Duodenal mucosa (tissue), 2 donors: ENCODE measurements around the gene SP100.
"Not testable (repeated sequence)": the region's sequence is repeated elsewhere in the genome, so short reads cannot be mapped to it uniquely, and the experiment has no call there.

Experiments used
- H3K27ac ChIP-seq: one replicate; pipeline ENCODE4 v1.7.0; 2013; ENCODE audit warnings: low read depth, low read length
- H3K27me3 ChIP-seq, 2 donors: one replicate each; pipeline ENCODE4 v1.7.0; 2013; ENCODE audit warnings: low read length in 2 of 2, control low read depth in 1 of 2; ENCODE audit not compliant: insufficient read depth in 2 of 2, control insufficient read depth in 1 of 2
- H3K36me3 ChIP-seq, 2 donors: one replicate each; pipeline ENCODE4 v1.7.0; 2013; ENCODE audit warnings: low read length in 2 of 2, control low read depth in 1 of 2; ENCODE audit not compliant: insufficient read depth in 2 of 2, control insufficient read depth in 1 of 2
- H3K4me1 ChIP-seq, 2 donors: one replicate each; pipeline ENCODE4 v1.7.0; 2013; ENCODE audit warnings: low read length in 2 of 2, control low read depth in 1 of 2; ENCODE audit not compliant: insufficient read depth in 2 of 2, control insufficient read depth in 1 of 2
- H3K4me3 ChIP-seq, 2 donors: one replicate each; pipeline ENCODE4 v1.7.0; 2013; ENCODE audit warnings: low read length in 2 of 2, low read depth in 1 of 2
- H3K9ac ChIP-seq, 2 donors: one replicate each; pipeline ENCODE4 v1.7.0; 2013; ENCODE audit warnings: low read length in 2 of 2, low read depth in 1 of 2
- H3K9me3 ChIP-seq, 2 donors: one replicate each; pipeline ENCODE4 v1.7.0; 2013; ENCODE audit warnings: low read length in 2 of 2, control low read depth in 1 of 2; ENCODE audit not compliant: control insufficient read depth in 1 of 2

Gene SP100

DNA sequence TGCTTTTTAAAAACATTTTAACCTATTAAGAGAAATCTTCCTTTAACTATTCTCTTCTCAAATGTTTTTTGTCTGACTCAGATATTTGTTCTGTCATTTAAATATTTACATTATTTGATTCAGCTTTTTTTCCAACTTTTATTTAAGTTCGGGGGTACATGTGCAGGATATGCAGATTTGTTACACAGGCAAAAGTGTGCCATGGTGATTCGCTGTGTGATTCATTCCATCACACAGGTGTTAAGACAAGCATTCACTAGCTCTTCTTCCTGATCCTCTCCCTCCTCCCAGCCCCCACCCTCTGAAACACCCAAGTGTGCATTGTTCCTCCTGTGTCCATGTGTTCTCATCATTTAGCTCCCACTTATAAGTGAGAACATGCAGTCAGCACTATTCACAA, 19.4 kb downstream of the SP100 start:
- H3K27ac ChIP-seq, result no peak overlapping the region
- no peak overlapping the region for H3K4me3 ChIP-seq
- no peak overlapping the region for H3K9ac ChIP-seq
- peaks cover 10 to 12% of the 10 kb centered on the region in 2 donors for H3K4me1 ChIP-seq
- H3K27me3 ChIP-seq, result no peaks in the 10 kb centered on the region
- H3K36me3 ChIP-seq, result peaks cover 10 to 13% of the 10 kb centered on the region in 2 donors
- peaks cover 5 to 13% of the 10 kb centered on the region in 2 donors for H3K9me3 ChIP-seq

- Histone ChIP-seq H3K36me3 (peaks cover 13 to 19% of the 10 kb centered on the region in 2 donors), H3K9me3 (peaks cover 5 to 13% of the 10 kb centered on the region in 2 donors)
- H3K27ac ChIP-seq, H3K4me3 ChIP-seq, H3K27me3 ChIP-seq, H3K9ac ChIP-seq, H3K4me1 ChIP-seq: not testable (repeated sequence)
Measured at GRCh38 chr2:230439121-230439520, 23.1 kb downstream of the SP100 start.

GRCh38 chr2:230439590-230439989, 23.6 kb downstream of the SP100 start:
- Histone ChIP-seq H3K4me1 (peaks cover 0 to 4% of the 10 kb centered on the region in 2 donors), H3K4me3 (no peak overlapping the region), H3K9me3 (peaks cover 5 to 13% of the 10 kb centered on the region in 2 donors), H3K36me3 (peaks cover 17 to 24% of the 10 kb centered on the region in 2 donors), H3K27ac (no peak overlapping the region), H3K27me3 (no peaks in the 10 kb centered on the region), H3K9ac (no peak overlapping the region)

GRCh38 chr2:230441227-230441897, 25.4 kb downstream of the SP100 start:
- no peak overlapping the region for H3K27ac ChIP-seq

DNA sequence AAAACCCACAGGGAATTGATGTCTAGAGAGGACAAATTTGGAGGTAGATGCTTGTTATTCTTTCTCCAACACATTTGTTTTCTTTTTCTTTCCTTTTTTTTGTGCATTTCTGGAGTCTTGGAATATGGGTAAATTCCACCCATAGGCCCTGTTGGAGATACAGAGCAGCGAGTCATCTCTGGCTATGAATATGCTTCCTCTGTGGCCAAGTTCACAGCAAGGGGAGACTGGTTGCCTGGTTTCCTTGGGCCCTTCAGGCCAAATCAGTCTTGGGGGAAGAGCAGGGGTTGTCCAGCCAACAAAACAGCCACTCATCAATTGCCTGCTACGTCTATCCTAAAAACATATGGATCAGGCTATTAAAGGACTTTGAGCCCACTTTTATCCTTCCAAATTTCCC, 27.5 kb downstream of the SP100 start:
- H3K27ac ChIP-seq, result no peak overlapping the region

More at GRCh38 chr2:230441227-230441897, 25.4 kb downstream of the SP100 start:
- Histone ChIP-seq H3K9me3 (peaks cover under 1 to 5% of the 10 kb centered on the region in 2 donors), H3K36me3 (peaks cover 26 to 36% of the 10 kb centered on the region in 2 donors), H3K27me3 (no peaks in the 10 kb centered on the region), H3K4me1 (peaks cover 0 to 4% of the 10 kb centered on the region in 2 donors), H3K4me3 (no peak overlapping the region), H3K9ac (no peak overlapping the region)

GRCh38 chr2:230444832-230445231, 28.8 kb downstream of the SP100 start:
- peaks cover 4% of the 10 kb centered on the region in 2 donors for H3K4me1 ChIP-seq
- H3K36me3 ChIP-seq, result peaks cover 32 to 61% of the 10 kb centered on the region in 2 donors
- H3K9me3 ChIP-seq, result no peaks in the 10 kb centered on the region

More for the DNA sequence above, 27.5 kb downstream of the SP100 start:
- H3K36me3 ChIP-seq, result peaks cover 20 to 49% of the 10 kb centered on the region in 2 donors
- H3K27me3 ChIP-seq, result no peaks in the 10 kb centered on the region
- no peak overlapping the region for H3K4me3 ChIP-seq
- H3K4me1 ChIP-seq, result peaks cover 4% of the 10 kb centered on the region in 2 donors
- no peaks in the 10 kb centered on the region for H3K9me3 ChIP-seq
- no peak overlapping the region for H3K9ac ChIP-seq

GRCh38 chr2:230447036-230447435, 31.0 kb downstream of the SP100 start:
- H3K4me3 ChIP-seq, result no peak overlapping the region
- H3K9me3 ChIP-seq, result no peaks in the 10 kb centered on the region
- no peaks in the 10 kb centered on the region for H3K27me3 ChIP-seq
- H3K9ac ChIP-seq, result no peak overlapping the region
- H3K27ac ChIP-seq, result no peak overlapping the region
- H3K36me3 ChIP-seq, result peaks cover 36 to 71% of the 10 kb centered on the region in 2 donors
- H3K4me1 ChIP-seq, result peaks cover 0 to 4% of the 10 kb centered on the region in 2 donors

More at GRCh38 chr2:230444832-230445231, 28.8 kb downstream of the SP100 start:
- Histone ChIP-seq H3K27ac (no peak overlapping the region), H3K9ac (no peak overlapping the region), H3K27me3 (no peaks in the 10 kb centered on the region), H3K4me3 (no peak overlapping the region)

GRCh38 chr2:230447455-230448451, 31.8 kb downstream of the SP100 start:
- Histone ChIP-seq H3K36me3 (peaks cover 36 to 69% of the 10 kb centered on the region in 2 donors), H3K27ac (no peak overlapping the region), H3K9ac (no peak overlapping the region), H3K4me1 (peaks cover 0 to 4% of the 10 kb centered on the region in 2 donors), H3K9me3 (no peaks in the 10 kb centered on the region), H3K4me3 (no peak overlapping the region), H3K27me3 (no peaks in the 10 kb centered on the region)

GRCh38 chr2:230449901-230450467, 34.0 kb downstream of the SP100 start:
- Histone ChIP-seq H3K4me1 (peaks cover 0 to 4% of the 10 kb centered on the region in 2 donors), H3K4me3 (no peak overlapping the region), H3K27me3 (no peaks in the 10 kb centered on the region), H3K27ac (no peak overlapping the region), H3K36me3 (peaks cover 30 to 64% of the 10 kb centered on the region in 2 donors), H3K9ac (no peak overlapping the region), H3K9me3 (no peaks in the 10 kb centered on the region)
